OCI-LY1 (cell line): ENCODE measurements around the gene ATG7.

Experiments
- H2AFZ ChIP-seq: fragments of 200-600 bp; sonication (generic), shearing (Covaris generic); 2 replicates; pipeline ENCODE4 v1.6.0; 2014; ENCODE audit warnings: antibody characterized with exemption, mild to moderate bottlenecking, low read length
- H3F3A ChIP-seq: fragments of 200-600 bp; sonication (generic), shearing (Covaris generic); 2 replicates; pipeline ENCODE4 v1.6.0; 2014; ENCODE audit warnings: mild to moderate bottlenecking, antibody characterized with exemption, low read length, moderate library complexity; ENCODE audit not compliant: insufficient read depth
- H3K27ac ChIP-seq: fragments of 200-600 bp; sonication (generic); 2 replicates; pipeline ENCODE4 v1.5.1; 2014; ENCODE audit warnings: low read length, mixed run types, mild to moderate bottlenecking, low read depth; ENCODE audit not compliant: poor library complexity, severe bottlenecking
- H3K27me3 ChIP-seq: fragments of 200-600 bp; sonication (generic); 2 replicates; pipeline ENCODE4 v1.6.0; 2014; ENCODE audit warnings: antibody characterized with exemption, mild to moderate bottlenecking, low read length, moderate library complexity; ENCODE audit not compliant: insufficient read depth
- H3K36me3 ChIP-seq: fragments of 200-600 bp; sonication (generic); 2 replicates; pipeline ENCODE4 v1.6.1; 2014; ENCODE audit warnings: mild to moderate bottlenecking, antibody characterized with exemption, low read length, moderate library complexity, mixed read lengths; ENCODE audit not compliant: insufficient read depth
- H3K4me1 ChIP-seq: fragments of 200-600 bp; sonication (generic); 2 replicates; pipeline ENCODE4 v1.5.1; 2014; ENCODE audit warnings: mild to moderate bottlenecking, low read length, moderate library complexity; ENCODE audit not compliant: insufficient read depth, severe bottlenecking
- H3K4me2 ChIP-seq: fragments of 200-600 bp; sonication (generic), shearing (Covaris generic); 2 replicates; pipeline ENCODE4 v1.6.1; 2014; ENCODE audit warnings: low read length
- H3K4me3 ChIP-seq: fragments of 200-600 bp; sonication (generic); 2 replicates; pipeline ENCODE4 v1.5.1; 2014; ENCODE audit warnings: low read length, low read depth, mild to moderate bottlenecking, mixed read lengths; ENCODE audit not compliant: poor library complexity, severe bottlenecking
- H3K79me2 ChIP-seq: fragments of 200-600 bp; shearing (Covaris generic); 2 replicates; pipeline ENCODE4 v1.6.1; 2016; ENCODE audit warnings: mixed run types, low read length, mixed read lengths; ENCODE audit not compliant: insufficient read depth
- H3K9ac ChIP-seq: fragments of 200-600 bp; sonication (generic), shearing (Covaris generic); 2 replicates; pipeline ENCODE4 v1.6.1; 2014; ENCODE audit warnings: mild to moderate bottlenecking, low read length, mixed read lengths
- H3K9me2 ChIP-seq: fragments of 200-600 bp; sonication (generic), shearing (Covaris generic); 2 replicates; pipeline ENCODE4 v1.6.1; 2014; ENCODE audit warnings: low read depth, mild to moderate bottlenecking, low read length, mixed read lengths
- H3K9me3 ChIP-seq: fragments of 200-600 bp; shearing (Covaris generic); 2 replicates; pipeline ENCODE4 v1.6.1; 2014; ENCODE audit warnings: low read length, mixed read lengths
- H4K20me1 ChIP-seq: fragments of 200-600 bp; sonication (generic), shearing (Covaris generic); 2 replicates; pipeline ENCODE4 v1.6.0; 2016; ENCODE audit warnings: mild to moderate bottlenecking, low read length; ENCODE audit not compliant: insufficient read depth
- CTCF ChIP-seq: fragments of 200-600 bp; sonication (generic), shearing (Covaris generic); IDR thresholded peaks from 2 replicates; pipeline ENCODE4 v1.5.1; 2017; ENCODE audit warnings: mild to moderate bottlenecking, antibody characterized with exemption, low read length, moderate library complexity, mixed read lengths
- EZH2 ChIP-seq: fragments of 200-600 bp; sonication (generic), shearing (Covaris generic); IDR thresholded peaks from 2 replicates; pipeline ENCODE4 v1.8.0; 2017; ENCODE audit warnings: borderline replicate concordance, mixed run types, mild to moderate bottlenecking, antibody characterized with exemption, low read length, moderate library complexity, mixed read lengths

ATG7 gene

GRCh38 chr3:11452312-11452711 is 180.1 kb downstream of the ATG7 start:
- Histone ChIP-seq H3K27ac (no peak overlapping the region), H3F3A (no peaks in the 10 kb centered on the region), H3K4me3 (no peak overlapping the region)

GRCh38 chr3:11452885-11453847 is 181.0 kb downstream of the ATG7 start:
- H3K36me3 ChIP-seq = no peaks in the 10 kb centered on the region
- H3F3A ChIP-seq = no peaks in the 10 kb centered on the region
- H4K20me1 ChIP-seq = no peaks in the 10 kb centered on the region
- H3K9ac ChIP-seq = no peak overlapping the region
- TF ChIP-seq CTCF (no peak), EZH2 (no peak)
- no peaks in the 10 kb centered on the region for H3K9me3 ChIP-seq
- no peak overlapping the region for H3K4me3 ChIP-seq
- no peaks in the 10 kb centered on the region for H3K27me3 ChIP-seq
- no peaks in the 10 kb centered on the region for H3K4me1 ChIP-seq
- no peaks in the 10 kb centered on the region for H3K79me2 ChIP-seq
- no peak overlapping the region for H2AFZ ChIP-seq
- no peaks in the 10 kb centered on the region for H3K9me2 ChIP-seq
- H3K4me2 ChIP-seq = no peak overlapping the region
- H3K27ac ChIP-seq = no peak overlapping the region

More at GRCh38 chr3:11452312-11452711, 180.1 kb downstream of the ATG7 start:
- TF ChIP-seq CTCF (no peak), EZH2 (no peak)
- Histone ChIP-seq H2AFZ (no peak overlapping the region), H4K20me1 (no peaks in the 10 kb centered on the region), H3K27me3 (no peaks in the 10 kb centered on the region), H3K9ac (no peak overlapping the region), H3K4me2 (no peak overlapping the region), H3K4me1 (no peaks in the 10 kb centered on the region), H3K36me3 (no peaks in the 10 kb centered on the region), H3K9me3 (no peaks in the 10 kb centered on the region), H3K9me2 (no peaks in the 10 kb centered on the region), H3K79me2 (no peaks in the 10 kb centered on the region)

- Histone ChIP-seq H3K9me2 (no peaks in the 10 kb centered on the region), H4K20me1 (no peaks in the 10 kb centered on the region), H3K27me3 (no peaks in the 10 kb centered on the region), H3K36me3 (no peaks in the 10 kb centered on the region), H3F3A (no peaks in the 10 kb centered on the region), H3K9me3 (no peaks in the 10 kb centered on the region), H3K4me3 (no peak overlapping the region), H2AFZ (no peak overlapping the region), H3K4me1 (no peaks in the 10 kb centered on the region), H3K4me2 (no peak overlapping the region), H3K9ac (no peak overlapping the region), H3K79me2 (no peaks in the 10 kb centered on the region), H3K27ac (no peak overlapping the region)
- TF ChIP-seq EZH2 (no peak), CTCF (no peak)
These were observed 183.8 kb downstream of the ATG7 start for GRCh38 chr3:11455956-11456355.
